HL-60 (cell line): ENCODE data around the gene POLG.

Experiments
- CTCF ChIP-seq: IDR thresholded peaks from one replicate; pipeline ENCODE4 v1.5.1; 2011; ENCODE audit warnings: low read length, control low read depth, inconsistent platforms; ENCODE audit not compliant: insufficient read depth
- POLR2AphosphoS5 ChIP-seq: IDR thresholded peaks from 2 replicates; pipeline ENCODE4 v1.6.1; 2012; ENCODE audit warnings: low read depth

- TF ChIP-seq CTCF (no peak), POLR2AphosphoS5 (no peak)
Observed at GRCh38 chr15:89282631-89283030, 52.0 kb downstream of the POLG start.
